Measurements from ENCODE around the gene GON4L.
"Not testable (repeated sequence)": the region's sequence is repeated elsewhere in the genome, so short reads cannot be mapped to it uniquely, and the experiment has no call there.

Gene GON4L

GRCh38 chr1:155872527-155872926 lies 15.5 kb upstream of the GON4L start:
- DNase-seq (ENCODE audit: low read depth, low spot score): no peak

DNA sequence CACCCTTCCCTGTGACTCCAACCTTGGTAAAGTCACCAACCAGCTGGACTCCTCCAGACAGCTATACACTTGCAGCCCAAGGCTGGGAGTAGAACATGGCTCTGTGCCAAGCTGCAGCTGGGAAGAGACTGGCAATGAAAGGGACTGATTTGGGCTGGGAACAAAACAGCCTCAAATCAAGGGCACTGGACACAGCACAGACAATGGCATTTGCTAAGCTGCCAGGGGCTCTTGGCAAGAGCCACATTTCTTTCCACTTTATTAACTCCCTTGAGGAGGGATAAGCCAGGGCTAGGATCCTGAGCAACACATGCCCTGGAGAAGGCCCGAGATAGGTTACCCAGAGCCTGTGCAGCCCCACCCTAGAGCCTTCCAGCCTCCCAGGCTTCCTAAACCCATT lies 14.4 kb upstream of the GON4L start:
- DNase-seq (ENCODE audit: low read depth, low spot score): peak; percentile 82

DNA sequence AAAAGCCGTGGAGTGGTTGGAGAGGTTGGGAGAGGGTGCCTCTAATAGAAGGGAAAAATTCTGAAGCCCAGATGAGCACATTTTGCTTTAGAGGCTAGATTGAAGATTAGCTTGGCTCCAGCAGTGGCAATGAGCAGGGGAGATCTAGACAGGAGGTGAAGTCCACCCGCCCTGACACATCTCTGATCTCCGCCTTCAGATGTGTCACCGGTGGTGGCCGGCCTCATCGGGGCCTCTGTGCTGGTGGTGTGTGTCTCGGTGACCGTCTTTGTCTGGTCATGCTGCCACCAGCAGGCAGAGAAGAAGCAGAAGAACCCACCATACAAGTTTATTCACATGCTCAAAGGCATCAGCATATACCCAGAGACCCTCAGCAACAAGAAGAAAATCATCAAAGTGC lies 10.8 kb upstream of the GON4L start:
- no peak for DNase-seq (ENCODE audit: low read depth, low spot score)

- no peak for DNase-seq (ENCODE audit: low read depth, low spot score)
Measured at GRCh38 chr1:155864393-155864792, 7.4 kb upstream of the GON4L start.

GRCh38 chr1:155861896-155862295 lies 4.9 kb upstream of the GON4L start:
- peak; percentile 18 for DNase-seq (ENCODE audit: low read depth, low spot score)

DNA sequence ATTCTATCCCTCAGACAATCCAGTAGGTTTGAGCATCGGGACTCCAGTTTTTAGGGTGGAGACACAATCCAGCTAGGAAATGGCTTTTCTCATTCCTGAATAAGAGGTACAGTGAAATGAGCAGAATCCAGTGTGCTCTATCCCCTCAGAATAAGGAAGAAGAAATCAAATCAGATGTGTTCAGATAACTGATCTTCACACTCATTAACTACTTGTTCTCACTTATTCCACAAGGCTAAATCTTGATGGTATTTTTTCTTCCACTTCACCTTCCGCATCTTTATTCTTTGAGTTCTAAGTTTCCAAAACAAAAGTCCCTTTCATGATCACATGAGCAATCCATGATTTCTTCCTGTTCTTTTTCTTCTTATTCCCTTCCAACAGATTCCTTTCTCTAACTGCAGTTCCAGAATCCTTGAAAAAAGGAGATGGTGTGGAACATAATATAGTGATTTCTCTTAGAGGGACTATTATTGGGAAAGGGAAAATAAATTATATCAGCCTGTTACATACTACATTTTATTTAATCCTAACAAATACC lies 4.0 kb upstream of the GON4L start:
- peak; percentile 29 for DNase-seq (ENCODE audit: low read depth, low spot score)

- peak; percentile 97 for DNase-seq (ENCODE audit: low read depth, low spot score)
Measured at GRCh38 chr1:155859881-155860871, 3.2 kb upstream of the GON4L start.

GRCh38 chr1:155859234-155859829 lies 2.3 kb upstream of the GON4L start, which contains the start of gene SYT11:
SYT11 (plus strand) TSS chr1:155859567; CDS start chr1:155859762, 195 bp downstream.
- DNase-seq (ENCODE audit: low read depth, low spot score): peak; percentile 98

- no peak for DNase-seq (ENCODE audit: low read depth, low spot score)
Measured at GRCh38 chr1:155858800-155859233, 1.8 kb upstream of the GON4L start.

GRCh38 chr1:155856257-155856974 lies 598 bp downstream of the GON4L start:
- DNase-seq (ENCODE audit: low read depth, low spot score): no peak

- no peak for DNase-seq (ENCODE audit: low read depth, low spot score)
Measured at GRCh38 chr1:155850345-155850744, 6.7 kb downstream of the GON4L start.

DNA sequence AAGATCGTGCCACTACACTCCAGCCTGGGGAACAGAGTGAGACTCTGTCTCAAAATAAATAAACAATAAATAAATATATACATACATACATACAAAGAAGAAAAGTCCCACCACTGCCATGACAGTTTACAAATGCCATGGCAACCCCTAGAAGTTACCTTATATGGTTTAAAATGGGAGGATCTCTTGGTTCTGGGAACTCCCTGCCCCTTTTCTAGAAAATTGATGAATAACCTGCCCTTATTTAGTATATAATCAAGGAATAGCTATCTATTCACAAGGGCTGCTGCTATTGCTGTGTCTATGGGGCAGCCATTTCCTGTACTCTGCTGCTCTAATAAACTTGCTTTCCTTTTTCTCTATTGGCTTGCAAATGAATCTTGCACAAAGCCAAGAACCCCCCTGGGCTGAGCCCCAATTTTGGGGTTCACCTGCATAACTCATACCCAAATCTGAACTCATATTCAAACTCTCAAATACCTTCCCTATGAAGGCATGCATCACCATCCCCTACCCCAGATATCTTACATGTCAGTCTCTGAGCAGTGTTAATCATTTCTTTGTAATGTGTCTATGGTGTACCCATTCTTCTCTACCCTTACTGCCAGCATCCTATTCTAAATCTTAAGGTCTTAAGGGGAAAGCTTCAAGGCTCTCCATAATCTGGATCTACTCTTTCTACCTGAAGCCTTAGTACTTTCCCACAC lies 9.0 kb downstream of the GON4L start:
- DNase-seq (ENCODE audit: low read depth, low spot score): no peak

GRCh38 chr1:155844860-155845421 lies 12.1 kb downstream of the GON4L start:
- DNase-seq (ENCODE audit: low read depth, low spot score): no peak

DNA sequence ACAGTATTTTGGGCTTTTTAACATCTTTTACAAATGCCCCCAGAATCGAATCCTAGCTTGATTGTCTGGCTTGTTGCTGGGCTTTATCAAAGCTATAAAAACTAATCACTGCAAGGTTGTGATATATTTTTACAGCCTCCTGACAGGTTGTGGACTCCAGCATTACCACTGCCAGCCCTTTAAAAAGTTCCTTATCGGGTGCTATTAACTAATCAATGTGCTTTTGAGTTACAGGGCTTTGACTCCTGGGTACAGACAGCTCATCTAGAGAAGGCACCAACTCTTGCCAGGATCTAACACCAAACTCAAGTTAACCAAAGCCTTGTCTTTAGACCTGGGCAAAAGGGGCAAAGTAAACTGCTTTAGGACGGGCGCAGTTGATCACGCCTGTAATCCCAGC lies 16.6 kb downstream of the GON4L start:
- no peak for DNase-seq (ENCODE audit: low read depth, low spot score)

- no peak for DNase-seq (ENCODE audit: low read depth, low spot score)
Measured at GRCh38 chr1:155835548-155835947, 21.5 kb downstream of the GON4L start.

DNA sequence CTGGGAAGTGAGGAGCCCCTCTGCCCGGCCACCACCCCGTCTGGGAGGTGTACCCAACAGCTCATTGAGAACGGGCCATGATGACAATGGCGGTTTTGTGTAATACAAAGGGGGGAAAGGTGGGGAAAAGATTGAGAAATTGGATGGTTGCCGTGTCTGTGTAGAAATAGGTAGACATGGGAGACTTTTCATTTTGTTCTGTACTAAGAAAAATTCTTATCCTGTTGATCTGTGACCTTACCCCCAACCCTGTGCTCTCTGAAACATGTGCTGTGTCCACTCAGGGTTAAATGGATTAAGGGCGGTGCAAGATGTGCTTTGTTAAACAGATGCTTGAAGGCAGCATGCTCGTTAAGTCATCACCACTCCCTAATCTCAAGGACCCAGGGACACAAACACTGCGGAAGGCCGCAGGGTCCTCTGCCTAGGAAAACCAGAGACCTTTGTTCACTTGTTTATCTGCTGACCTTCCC lies 22.1 kb downstream of the GON4L start:
- DNase-seq (ENCODE audit: low read depth, low spot score): not testable (repeated sequence)

GRCh38 chr1:155834296-155834926 lies 22.6 kb downstream of the GON4L start:
- peak; percentile 71 for DNase-seq (ENCODE audit: low read depth, low spot score)

GRCh38 chr1:155833665-155834295 lies 23.2 kb downstream of the GON4L start:
- no peak for DNase-seq (ENCODE audit: low read depth, low spot score)

GRCh38 chr1:155831279-155831976 lies 25.6 kb downstream of the GON4L start:
- no peak for DNase-seq (ENCODE audit: low read depth, low spot score)
